ENCODE measurements around the gene C1orf210.

Gene C1orf210

DNA sequence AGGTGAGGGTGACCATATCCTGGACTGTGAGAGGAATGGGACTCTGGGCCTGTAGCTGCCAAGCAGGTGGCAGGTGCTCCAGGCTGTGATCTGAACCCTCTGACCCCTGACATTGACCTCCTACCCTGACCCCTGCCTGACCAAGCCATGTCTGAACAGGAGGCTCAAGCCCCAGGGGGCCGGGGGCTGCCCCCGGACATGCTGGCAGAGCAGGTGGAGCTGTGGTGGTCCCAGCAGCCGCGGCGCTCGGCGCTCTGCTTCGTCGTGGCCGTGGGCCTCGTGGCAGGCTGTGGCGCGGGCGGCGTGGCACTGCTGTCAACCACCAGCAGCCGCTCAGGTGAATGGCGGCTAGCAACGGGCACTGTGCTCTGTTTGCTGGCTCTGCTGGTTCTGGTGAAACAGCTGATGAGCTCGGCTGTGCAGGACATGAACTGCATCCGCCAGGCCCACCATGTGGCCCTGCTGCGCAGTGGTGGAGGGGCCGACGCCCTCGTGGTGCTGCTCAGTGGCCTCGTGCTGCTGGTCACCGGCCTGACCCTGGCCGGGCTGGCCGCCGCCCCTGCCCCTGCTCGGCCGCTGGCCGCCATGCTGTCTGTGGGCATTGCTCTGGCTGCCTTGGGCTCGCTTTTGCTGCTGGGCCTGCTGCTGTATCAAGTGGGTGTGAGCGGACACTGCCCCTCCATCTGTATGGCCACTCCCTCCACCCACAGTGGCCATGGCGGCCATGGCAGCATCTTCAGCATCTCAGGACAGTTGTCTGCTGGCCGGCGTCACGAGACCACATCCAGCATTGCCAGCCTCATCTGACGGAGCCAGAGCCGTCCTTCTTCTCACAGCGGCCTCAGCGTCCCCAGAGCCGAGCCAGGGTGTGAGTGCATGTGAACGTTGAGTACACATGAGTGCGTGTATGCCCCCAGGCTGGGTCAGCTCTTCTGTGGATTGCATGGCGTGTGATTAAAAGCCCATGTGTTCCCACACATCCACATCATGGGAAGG, 12.5 kb downstream of the C1orf210 start:
- DNase-seq = no peak

DNA sequence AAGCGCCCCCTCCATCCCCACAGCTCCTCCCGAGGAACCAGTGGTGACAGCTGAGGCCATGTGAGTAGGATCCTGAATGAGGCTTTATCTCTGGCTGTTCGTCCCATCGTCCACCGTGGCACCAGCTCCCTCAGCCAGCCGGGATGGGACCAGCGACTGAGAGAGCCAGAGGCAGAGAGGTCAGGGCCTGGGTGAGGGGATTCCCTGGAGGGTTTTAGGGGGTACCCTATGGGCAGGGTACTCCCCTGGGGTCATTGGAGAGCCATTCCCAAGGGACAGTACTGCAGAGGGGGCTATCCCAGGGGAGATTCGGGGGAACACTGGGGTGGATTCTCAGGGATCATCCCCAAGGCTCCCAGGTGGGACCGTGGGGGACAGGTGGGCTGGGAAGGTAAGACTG, 13.2 kb downstream of the C1orf210 start:
- no peak for DNase-seq

DNA sequence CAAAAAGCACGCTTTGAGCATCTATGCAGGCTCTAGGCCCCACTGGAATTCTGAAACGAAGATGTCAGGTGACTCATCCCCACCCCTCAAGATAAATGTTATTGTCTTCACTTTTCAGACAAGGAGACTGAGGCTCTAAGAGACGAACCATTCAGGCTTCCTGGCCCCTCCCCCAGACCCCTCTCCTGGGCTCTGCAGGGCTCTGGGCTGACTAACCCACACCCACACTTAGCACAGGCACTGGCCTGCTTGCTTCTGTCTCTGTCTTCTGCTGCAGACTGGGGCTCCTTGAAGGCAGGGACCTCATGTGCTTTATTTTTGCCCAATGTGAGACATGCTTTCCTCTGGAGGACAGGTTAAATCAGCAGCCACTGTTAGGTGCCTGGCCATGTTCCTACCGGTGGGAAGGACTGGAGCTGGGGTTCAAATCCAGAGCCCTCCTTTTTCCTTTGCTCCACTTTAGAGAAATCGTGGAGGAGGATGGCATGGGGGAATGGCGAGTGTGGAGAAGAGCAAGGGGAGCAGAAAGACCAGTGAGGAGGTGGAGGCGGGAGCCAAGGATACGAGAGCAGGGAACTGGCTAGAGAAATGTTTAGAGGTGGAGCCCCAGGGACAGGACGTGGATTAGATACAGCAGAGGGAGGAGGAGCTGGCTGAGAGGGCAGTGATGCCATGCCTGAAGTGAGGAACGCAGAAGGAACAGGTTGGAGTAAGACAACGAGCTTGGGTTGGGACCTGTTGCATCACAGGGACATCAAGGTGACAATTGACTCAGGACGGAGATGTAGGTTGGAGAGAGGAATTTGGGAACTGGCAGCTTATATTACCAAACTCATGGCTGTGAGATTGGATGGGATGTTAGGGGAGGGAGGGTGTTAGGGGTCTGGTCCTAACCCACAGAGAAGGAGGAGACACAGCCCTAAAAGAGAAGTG, 13.9 kb downstream of the C1orf210 start:
- DNase-seq = no peak

GRCh38 chr1:43270421-43271095, 14.8 kb downstream of the C1orf210 start:
- peak; percentile 32 to 38 for DNase-seq

- no peak for DNase-seq
Observed at GRCh38 chr1:43269627-43270375, 15.6 kb downstream of the C1orf210 start, which contains the start of gene TMEM125. Gene TMEM125 (plus strand): TSS chr1:43269983. CDS start chr1:43272723, 2,740 bp downstream.

DNA sequence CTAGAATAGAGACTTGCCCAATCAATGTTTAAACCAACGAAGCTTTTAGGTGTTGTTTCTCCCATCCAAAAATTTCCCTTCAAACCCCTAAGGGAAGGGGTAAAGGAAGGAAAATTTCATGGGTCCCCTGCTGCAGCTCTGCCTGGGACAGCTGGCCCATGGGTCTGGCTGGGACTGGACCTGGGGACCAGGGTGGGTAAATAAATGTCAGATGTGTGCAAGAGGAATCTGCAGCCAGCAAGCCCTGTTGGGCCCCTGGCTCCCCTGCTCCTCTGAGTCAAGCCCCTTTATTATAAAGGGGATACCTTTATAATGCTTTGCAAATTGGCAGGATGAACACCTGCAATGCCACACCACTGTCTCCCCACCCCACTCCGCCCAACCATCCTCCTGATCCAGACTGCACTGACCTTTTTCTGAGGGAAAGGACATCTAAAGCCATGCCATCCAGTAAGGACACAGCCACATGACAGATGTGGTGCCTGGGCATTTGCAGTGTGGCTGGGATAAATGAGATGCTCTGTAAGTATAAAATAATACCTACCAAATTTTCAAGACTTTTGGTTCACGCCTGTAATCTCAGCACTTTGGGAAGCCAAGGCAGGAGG, 17.5 kb downstream of the C1orf210 start:
- DNase-seq = no peak

GRCh38 chr1:43267291-43267805, 18.0 kb downstream of the C1orf210 start:
- no peak for DNase-seq

DNA sequence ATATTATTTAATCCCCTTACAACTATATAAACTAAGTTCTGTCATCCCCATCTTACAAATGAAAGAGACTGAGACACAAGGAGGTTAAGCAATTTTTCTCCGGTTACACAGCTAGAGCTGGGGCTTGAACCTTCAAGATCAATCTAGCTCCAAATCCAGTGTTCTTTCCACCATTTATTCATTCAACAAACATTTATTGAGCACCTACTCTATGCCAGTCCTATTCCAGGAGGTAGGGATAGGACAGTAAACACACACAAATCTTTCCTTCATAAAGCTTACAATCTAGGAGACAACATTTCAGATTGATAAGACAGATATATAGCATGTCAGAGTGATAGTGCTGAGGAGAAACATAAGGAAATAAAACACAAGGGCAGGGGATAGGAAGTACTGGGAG, 18.5 kb downstream of the C1orf210 start:
- DNase-seq = no peak

DNA sequence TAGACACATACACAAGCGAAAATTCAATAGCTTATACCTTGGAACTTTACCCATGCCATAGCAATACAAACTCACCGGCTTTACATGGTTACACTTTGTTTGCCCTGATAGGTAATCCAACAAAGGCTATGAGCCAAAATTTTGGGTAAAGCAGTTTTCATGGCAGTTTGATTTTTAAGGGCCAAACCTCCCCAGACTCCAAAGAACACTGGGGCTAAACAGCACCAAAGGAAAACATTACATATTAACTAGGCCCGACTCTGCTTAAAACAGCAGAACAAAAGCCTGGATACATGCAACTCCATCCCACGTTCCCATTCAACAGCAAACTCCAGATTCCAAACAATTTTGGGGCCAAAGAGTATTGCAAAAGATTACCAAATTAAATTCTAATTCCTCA, 19.9 kb downstream of the C1orf210 start:
- no peak for DNase-seq

DNA sequence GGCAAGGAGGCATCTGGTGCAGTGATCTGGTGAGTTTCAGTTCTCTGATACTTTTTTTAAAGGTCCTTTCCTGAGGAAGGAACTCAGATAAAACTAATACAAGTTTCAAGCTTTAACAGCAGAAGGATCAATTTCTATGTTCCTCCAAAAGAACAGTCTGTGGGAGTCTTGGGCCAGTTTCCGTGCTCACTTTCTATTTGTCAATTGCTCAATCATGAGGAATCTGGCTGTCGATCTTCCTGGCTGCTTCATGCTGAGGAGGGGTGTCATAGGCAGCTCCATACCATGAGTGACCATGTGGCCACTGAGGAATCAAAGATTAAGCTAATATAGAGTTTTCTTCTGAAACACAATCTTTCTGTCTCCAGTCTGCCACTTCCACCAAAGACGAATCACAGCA, 27.0 kb downstream of the C1orf210 start:
- no peak for DNase-seq

GRCh38 chr1:43256675-43257570, 28.5 kb downstream of the C1orf210 start:
- DNase-seq = no peak

DNA sequence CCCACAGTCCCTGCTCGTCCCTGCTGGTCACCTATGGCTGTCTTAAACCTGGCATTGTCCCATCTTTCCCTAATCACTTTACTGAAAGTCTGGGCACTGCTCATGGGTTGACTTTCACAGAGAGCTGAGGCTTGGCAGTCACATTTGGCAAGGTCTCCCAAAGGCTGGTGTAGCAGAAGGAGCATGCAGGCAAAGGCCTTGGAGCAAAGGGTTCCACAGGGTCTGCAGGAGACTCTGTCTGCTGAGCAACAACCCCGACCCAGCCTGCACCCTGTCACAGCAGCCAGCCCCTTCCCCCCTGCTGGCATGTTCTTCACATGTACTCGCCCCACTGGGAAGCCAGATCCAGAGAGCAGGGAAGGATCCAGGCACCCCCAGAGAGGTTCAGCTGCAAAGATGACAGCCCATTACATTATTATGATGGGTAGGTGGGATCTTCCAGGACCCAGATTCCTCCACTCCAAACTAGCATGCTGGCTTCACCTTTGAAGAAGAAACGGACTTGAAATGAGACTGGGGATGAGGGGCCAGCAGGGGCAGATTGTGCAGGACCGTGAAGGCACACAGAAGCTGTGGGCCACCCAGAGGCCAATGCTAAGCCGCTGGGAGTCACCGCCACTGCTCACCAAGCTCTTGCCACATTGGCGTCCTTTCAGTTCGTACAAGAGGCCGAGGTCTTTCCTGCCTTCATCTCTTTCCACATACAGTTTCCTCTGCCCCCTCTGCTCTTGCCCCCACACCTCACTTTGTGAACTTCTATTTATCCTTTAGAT, 29.8 kb downstream of the C1orf210 start:
- DNase-seq = no peak

DNA sequence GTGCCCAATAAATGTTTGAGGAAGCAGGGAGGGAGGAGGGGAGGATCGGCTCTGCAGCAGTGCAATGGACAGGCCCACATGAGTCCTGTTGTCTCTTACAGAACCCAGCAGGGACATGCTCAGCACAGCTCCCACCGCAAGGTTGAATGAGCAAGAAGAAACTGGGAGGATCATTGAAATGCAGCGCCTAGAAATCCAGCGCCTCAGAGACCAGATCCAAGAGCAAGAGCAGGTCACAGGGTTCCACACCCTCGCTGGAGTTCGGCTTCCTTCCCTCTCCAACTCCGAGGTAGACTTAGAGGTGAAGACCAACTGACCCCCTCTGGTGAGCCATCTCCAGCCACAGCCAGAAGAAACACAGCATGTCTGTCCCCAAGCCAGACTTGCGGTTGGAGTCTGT, 31.5 kb downstream of the C1orf210 start:
- no peak for DNase-seq

- DNase-seq = no peak
Observed at GRCh38 chr1:43253173-43253572, 32.2 kb downstream of the C1orf210 start.

DNA sequence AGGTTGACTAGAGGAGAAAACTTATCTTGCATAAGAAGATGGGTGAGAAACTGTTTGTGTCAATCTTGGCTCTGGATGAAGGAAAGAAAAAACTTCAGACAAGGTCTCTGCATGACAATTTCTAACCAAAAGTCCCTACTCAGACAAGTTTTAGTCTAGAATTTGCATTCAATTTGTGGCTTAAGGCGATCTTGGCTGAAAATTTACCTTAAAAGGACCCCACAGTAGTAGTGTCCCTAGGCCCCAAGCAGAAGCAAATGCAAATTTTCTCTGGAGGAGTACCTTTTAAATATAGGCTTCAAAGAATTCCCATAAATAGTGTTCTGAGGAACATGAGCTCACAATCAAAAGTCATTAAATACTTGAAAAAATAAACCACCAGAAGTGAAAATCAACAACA, 33.2 kb downstream of the C1orf210 start:
- no peak for DNase-seq

- no peak for DNase-seq
Observed at GRCh38 chr1:43251024-43251423, 34.4 kb downstream of the C1orf210 start.

- no peak for DNase-seq
Observed at GRCh38 chr1:43250351-43250761, 35.0 kb downstream of the C1orf210 start.

DNA sequence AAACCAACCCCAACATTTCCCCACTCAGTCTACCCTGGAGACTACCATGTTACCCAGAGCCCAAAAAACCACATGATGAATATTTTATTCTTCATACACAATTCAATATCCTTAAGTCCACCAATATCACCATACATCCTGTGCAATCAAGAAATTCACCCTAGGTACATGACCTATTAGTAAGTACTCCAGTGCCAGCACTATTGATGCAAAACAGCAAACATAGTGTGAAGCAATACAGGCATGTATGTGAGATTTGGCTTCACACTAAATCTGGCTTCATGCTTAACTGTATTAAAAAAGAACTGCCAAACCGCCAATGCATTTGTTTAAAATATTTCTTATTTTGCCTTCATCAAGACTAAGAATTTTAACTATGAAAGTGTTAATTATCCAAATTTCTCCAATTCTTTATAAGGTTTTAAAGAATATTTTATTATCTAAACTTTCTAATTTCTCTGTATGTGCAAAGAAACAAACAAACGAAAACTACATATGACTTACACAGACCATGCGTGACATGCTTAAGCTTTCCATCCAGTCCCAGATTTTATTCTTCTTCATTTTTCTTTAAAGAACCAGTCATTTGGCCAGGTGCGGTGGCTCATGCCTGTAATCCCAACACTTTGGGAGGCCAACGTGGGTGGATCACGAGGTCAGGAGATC, 38.0 kb downstream of the C1orf210 start:
- no peak for DNase-seq

All from activated T-cell treated with anti-CD3 and anti-CD28 coated beads, Interleukin-2, amount 50 U/mL, for 48 hours (primary cell).